K562 treated with DMSO at 1 percent for 24 hours (cell line): ENCODE data around the gene GPAM. TPM values are rescaled to one million over a fixed set of nuclear protein-coding genes. Genes with fewer than 3 reads are reported as not detected.

Source experiments
- total RNA-seq: library from RNA; unstranded; fragments of 300-600 nt; gene quantifications from 2 replicates; pipeline ENCODE4 v1.2.3, GENCODE V29; 2022; ENCODE audit warnings: low read depth; ENCODE audit not compliant: insufficient read depth

Gene GPAM, protein sequence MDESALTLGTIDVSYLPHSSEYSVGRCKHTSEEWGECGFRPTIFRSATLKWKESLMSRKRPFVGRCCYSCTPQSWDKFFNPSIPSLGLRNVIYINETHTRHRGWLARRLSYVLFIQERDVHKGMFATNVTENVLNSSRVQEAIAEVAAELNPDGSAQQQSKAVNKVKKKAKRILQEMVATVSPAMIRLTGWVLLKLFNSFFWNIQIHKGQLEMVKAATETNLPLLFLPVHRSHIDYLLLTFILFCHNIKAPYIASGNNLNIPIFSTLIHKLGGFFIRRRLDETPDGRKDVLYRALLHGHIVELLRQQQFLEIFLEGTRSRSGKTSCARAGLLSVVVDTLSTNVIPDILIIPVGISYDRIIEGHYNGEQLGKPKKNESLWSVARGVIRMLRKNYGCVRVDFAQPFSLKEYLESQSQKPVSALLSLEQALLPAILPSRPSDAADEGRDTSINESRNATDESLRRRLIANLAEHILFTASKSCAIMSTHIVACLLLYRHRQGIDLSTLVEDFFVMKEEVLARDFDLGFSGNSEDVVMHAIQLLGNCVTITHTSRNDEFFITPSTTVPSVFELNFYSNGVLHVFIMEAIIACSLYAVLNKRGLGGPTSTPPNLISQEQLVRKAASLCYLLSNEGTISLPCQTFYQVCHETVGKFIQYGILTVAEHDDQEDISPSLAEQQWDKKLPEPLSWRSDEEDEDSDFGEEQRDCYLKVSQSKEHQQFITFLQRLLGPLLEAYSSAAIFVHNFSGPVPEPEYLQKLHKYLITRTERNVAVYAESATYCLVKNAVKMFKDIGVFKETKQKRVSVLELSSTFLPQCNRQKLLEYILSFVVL
- total RNA-seq: 1.6 and 2.4 TPM in 2 replicates

DNA sequence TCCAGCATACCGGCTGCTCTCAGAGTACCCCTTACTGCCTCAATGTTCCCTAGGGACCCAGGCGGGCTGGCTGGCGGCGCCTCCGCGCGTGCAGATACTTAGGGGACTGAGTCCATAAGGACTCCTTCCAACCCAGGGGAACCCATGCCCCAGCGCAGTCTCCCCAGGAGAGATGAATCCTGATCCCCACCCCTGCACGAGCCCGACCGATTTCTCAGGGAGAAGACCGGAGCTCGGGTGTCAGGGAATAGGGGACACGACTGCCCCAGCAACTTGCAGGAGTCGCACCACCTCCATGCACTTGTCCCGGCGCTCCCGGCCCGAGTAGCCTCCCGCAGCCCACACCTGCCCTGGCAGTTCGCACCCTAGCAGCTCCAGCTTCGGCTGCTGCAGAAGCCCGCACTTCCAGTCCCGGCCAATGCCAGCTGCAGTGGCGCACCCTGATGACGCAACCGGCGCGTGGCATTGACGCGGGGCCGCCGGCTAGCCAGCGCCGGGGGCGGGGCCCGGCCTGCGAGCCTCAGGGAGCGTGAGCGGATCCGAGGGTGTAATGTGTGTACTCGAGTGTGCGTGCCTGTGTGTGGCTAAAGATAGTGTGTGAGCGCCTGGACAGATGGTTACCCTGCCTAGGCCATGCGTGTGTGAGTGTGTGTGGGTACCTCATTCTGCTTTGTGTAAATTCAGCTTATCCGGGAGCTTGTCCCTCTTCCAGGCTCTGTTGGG, at the start of gene GPAM:
Gene GPAM, minus strand, starts transcription at position 437 of the 723 bp plus-strand sequence. CDS start 1,981 bp downstream, outside the sequence.

Other genes with a start within 250 kb of the GPAM start
- not detected in 2 replicates for gene TECTB, start 99.6 kb upstream of the GPAM start, total RNA-seq
- gene ACSL5, start 190.4 kb upstream of the GPAM start, total RNA-seq: 0.52 and 1.1 TPM in 2 replicates